GM12878 (cell line): ENCODE data around the gene CHD1L. TPM values are rescaled to one million over a fixed set of nuclear protein-coding genes. Genes with fewer than 3 reads are reported as not detected.

ENCODE experiments used
- ATAC-seq: fragments of 200-7000 bp; cut with Tn5 transposase; 3 replicates; pipeline ENCODE4 v1.9.1; 2020; ENCODE audit warnings: mild to moderate bottlenecking, moderate library complexity
- BruUV-seq: library from RNA; stranded (reverse); fragments of 400-500 nt; replicated peaks from 2 replicates; lab custom pipeline; 2021; lab: Mats Ljungman, UMichigan
- CTCF ChIA-PET: fragments of 300-600 bp; sonication (Branson Sonifier 250); formaldehyde crosslinking; extraction: SDS; loops from one replicate; lab custom pipeline; 2021; ENCODE audit warnings: inconsistent platforms; lab: Yijun Ruan, JAX
- POLR2A ChIA-PET: fragments of 350-600 bp; formaldehyde crosslinking; extraction: SDS; loops from one replicate; lab custom pipeline; 2021; ENCODE audit warnings: inconsistent platforms; lab: Charles Lee
- RAD21 ChIA-PET: fragments of 300-600 bp; sonication (Branson Sonifier 250); formaldehyde crosslinking; loops from one replicate; lab custom pipeline; 2023; ENCODE audit warnings: antibody characterized with exemption; ENCODE audit not compliant: unreplicated experiment; lab: Charles Lee
- SMC1A ChIA-PET: fragments of 300-600 bp; sonication (Branson Sonifier 250); formaldehyde crosslinking; loops from one replicate; lab custom pipeline; 2023; ENCODE audit not compliant: unreplicated experiment, uncharacterized antibody; lab: Charles Lee
- DNase-seq: peaks from one replicate; pipeline ENCODE4 v3.0.0-alpha.2; 2011; ENCODE audit warnings: low read depth, low spot score
- FAIRE-seq: peaks from 3 replicates; lab custom pipeline; 2011; peaks lifted over from hg19 to GRCh38; lab: Jason Lieb, UNC
- H2AFZ ChIP-seq: 2 replicates; pipeline ENCODE4 v1.6.0; 2011; ENCODE audit warnings: low read depth, low read length, control low read depth; ENCODE audit not compliant: control insufficient read depth
- H3K27ac ChIP-seq: 2 replicates; pipeline ENCODE4 v1.5.1; 2011; ENCODE audit warnings: control low read depth; ENCODE audit not compliant: control insufficient read depth, insufficient read depth
- H3K27me3 ChIP-seq, 2 experiments: replicated peaks in 1 of 2; 2 replicates each; pipeline versions ENCODE4 v1.6.0 to v1.6.1; 2011; ENCODE audit warnings: low read length in 1 of 2; ENCODE audit not compliant: control insufficient read depth in 2 of 2, insufficient read depth in 2 of 2
- H3K36me3 ChIP-seq, 2 experiments: 2 replicates each; pipeline ENCODE4 v1.5.1; 2011; ENCODE audit warnings: low read length in 1 of 2; ENCODE audit not compliant: control insufficient read depth in 2 of 2, insufficient read depth in 2 of 2
- H3K4me1 ChIP-seq: 2 replicates; pipeline ENCODE4 v1.6.1; 2011; ENCODE audit warnings: mild to moderate bottlenecking, low read length, moderate library complexity, mixed read lengths; ENCODE audit not compliant: control insufficient read depth, insufficient read depth
- H3K4me2 ChIP-seq: 2 replicates; pipeline ENCODE4 v1.6.0; 2011; ENCODE audit warnings: control low read depth; ENCODE audit not compliant: control insufficient read depth, insufficient read depth
- H3K4me3 ChIP-seq: fragments of 200-600 bp; sonication (generic); 2 replicates; pipeline ENCODE4 v1.5.1; 2016
- H3K79me2 ChIP-seq: 2 replicates; pipeline ENCODE4 v1.6.0; 2011; ENCODE audit warnings: low read length; ENCODE audit not compliant: control insufficient read depth, insufficient read depth
- H3K9ac ChIP-seq: 2 replicates; pipeline ENCODE4 v1.8.0; 2011; ENCODE audit warnings: low read length, control low read depth, mixed read lengths; ENCODE audit not compliant: control insufficient read depth, insufficient read depth
- H3K9me3 ChIP-seq: replicated peaks from 3 replicates; pipeline ENCODE4 v1.5.1; 2011; ENCODE audit warnings: mild to moderate bottlenecking, low read length; ENCODE audit not compliant: control insufficient read depth, insufficient read depth
- H4K20me1 ChIP-seq: 2 replicates; pipeline ENCODE4 v1.6.0; 2011; ENCODE audit not compliant: control insufficient read depth, insufficient read depth
- LARP7 ChIP-seq: fragments of 450-650 bp; IDR thresholded peaks from 2 replicates; pipeline ENCODE4 v1.6.1; 2017; ENCODE audit warnings: mild to moderate bottlenecking
- SREBF1 ChIP-seq: IDR thresholded peaks from 2 replicates; pipeline ENCODE4 v1.6.1; 2012; ENCODE audit warnings: mild to moderate bottlenecking, low read length
- SRF ChIP-seq, 2 experiments: IDR thresholded peaks; 2 replicates each; pipeline ENCODE4 v1.6.1; 2011; ENCODE audit warnings: low read depth in 2 of 2, low read length in 2 of 2, mild to moderate bottlenecking in 1 of 2, moderate library complexity in 1 of 2
- SUPT20H ChIP-seq: IDR thresholded peaks from 2 replicates; pipeline ENCODE4 v1.6.1; 2011; ENCODE audit warnings: low read depth, mild to moderate bottlenecking, low read length, moderate library complexity, borderline replicate concordance; ENCODE audit not compliant: control insufficient read depth
- TCF3 ChIP-seq: IDR thresholded peaks from 2 replicates; pipeline ENCODE4 v1.6.1; 2012; ENCODE audit warnings: low read depth, mild to moderate bottlenecking, low read length, borderline replicate concordance; ENCODE audit not compliant: insufficient read depth
- ZNF24 ChIP-seq: fragments of 450-650 bp; IDR thresholded peaks from 2 replicates; pipeline ENCODE4 v1.6.1; 2017; ENCODE audit warnings: antibody characterized with exemption, mild to moderate bottlenecking
- WGBS: methylation state at CpG from one replicate; pipeline ENCODE4 v1.1.6; 2016; ENCODE audit warnings: low lambda C conversion rate; ENCODE audit not compliant: insufficient replicate concordance, insufficient coverage; ENCODE audit errors: missing lambda C conversion rate; 5-methylcytosine and 5-hydroxymethylcytosine counted together
- in situ Hi-C: fragments of 300-500 bp; cut with MboI; formaldehyde crosslinking; loops from 9 replicates; pipeline ENCODE4 v1.14.3; 2018; ENCODE audit warnings: mixed read lengths
- intact Hi-C: fragments of 100-400 bp; cut with micrococcal nuclease; formaldehyde crosslinking; loops from one replicate; pipeline ENCODE4 v1.14.2; 2022; ENCODE audit not compliant: unreplicated experiment
- polyA plus RNA-seq, 11 experiments: library from polyadenylated mRNA; depleted of rRNA in 4 of 11; unstranded in 6 of 11; stranded (reverse) in 5 of 11; fragments of >200 nt; fragmentation: Nextera tagmentation in 4 of 11; fragmentation: Illumina TruSeq in 1 of 11; extraction: Ambion mirVana in 4 of 11; extraction: Trizol in 1 of 11; gene quantifications; 1 replicate in 1 of 11; 2 replicates in 10 of 11; pipeline versions ENCODE4 v1.2.1 to v1.2.3, GENCODE V29; 2011 to 2016; ENCODE audit warnings: inconsistent platforms in 2 of 11, missing spikeins in 2 of 11, low read depth in 1 of 11
- total RNA-seq, 4 experiments: library from RNA; depleted of rRNA in 3 of 4; stranded (reverse); fragments of >200 nt in 3 of 4; fragmentation: Illumina TruSeq in 1 of 4; extraction: Trizol in 1 of 4; gene quantifications; 2 replicates each; pipeline versions ENCODE4 v1.2.1 to v1.2.3, GENCODE V29; 2013 to 2021
- TF ChIP-seq, protein P1 (sequence below): fragments of 450-650 bp; IDR thresholded peaks from 2 replicates; pipeline ENCODE4 v1.6.1; 2017; ENCODE audit warnings: antibody characterized with exemption, mild to moderate bottlenecking, moderate library complexity
- TF ChIP-seq, protein P2 (sequence below): IDR thresholded peaks from 2 replicates; pipeline ENCODE4 v1.6.1; 2012; ENCODE audit warnings: mild to moderate bottlenecking, low read depth, low read length
- TF ChIP-seq, protein P3 (sequence below): fragments of 450-650 bp; IDR thresholded peaks from 2 replicates; pipeline ENCODE4 v1.6.1; 2016; ENCODE audit warnings: mild to moderate bottlenecking
- TF ChIP-seq, protein P4 (sequence below): IDR thresholded peaks from 2 replicates; pipeline ENCODE4 v1.6.1; 2012; ENCODE audit warnings: low read length, inconsistent platforms

Gene CHD1L
- total and polyA plus RNA-seq, 10 of the 15 experiments (the other 5 are each of a cell fraction or from before 2014, with no cell fraction given): 21.2 to 54.2 (median 44.5) TPM

DNA sequence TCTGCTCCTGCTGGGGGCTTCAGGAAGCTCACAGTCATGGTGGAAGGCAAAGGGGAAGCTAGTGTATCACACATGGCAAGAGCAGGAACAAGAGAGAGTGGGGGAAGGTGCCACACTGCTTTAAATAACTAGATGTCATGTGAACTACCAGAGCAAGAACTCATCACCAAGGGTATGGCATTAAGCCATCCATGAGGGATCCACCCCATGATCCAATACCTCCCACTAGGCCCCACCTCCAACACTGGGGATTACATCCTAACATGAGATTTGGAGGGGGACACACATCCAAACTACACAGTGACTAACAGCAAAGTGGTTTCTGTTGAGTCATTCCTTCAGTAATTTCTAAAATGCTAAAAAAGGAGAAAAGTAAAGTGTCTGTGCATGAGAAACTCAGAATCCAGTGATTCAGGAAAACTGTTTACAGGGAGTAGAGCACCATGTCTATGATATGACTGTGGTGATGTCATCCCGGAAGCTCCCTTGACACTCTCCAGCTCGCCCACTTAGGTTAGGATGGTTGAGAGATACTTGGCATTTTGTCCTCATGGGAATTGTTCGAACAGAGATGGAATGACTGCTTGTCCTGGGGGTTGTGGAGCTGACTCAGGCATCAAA is 50.3 kb downstream of the CHD1L start:
- ChIA-PET RAD21 (no interaction called here), POLR2A (no interaction called here), CTCF (no interaction called here), SMC1A (no interaction called here)
- 100% methylated on average over 3 of the region's 3 CpGs for WGBS
- intact Hi-C loops: no loop called here
- H3K4me2 ChIP-seq: no peak overlapping the region
- no peaks in the 10 kb centered on the region for H4K20me1 ChIP-seq
- peaks cover 0 to 50% of the 10 kb centered on the region in 2 experiments for H3K36me3 ChIP-seq
- H3K4me1 ChIP-seq: no peaks in the 10 kb centered on the region
- no peaks in the 10 kb centered on the region for H3K27me3 ChIP-seq
- no peak overlapping the region for H3K9ac ChIP-seq
- FAIRE-seq (no peak), DNase-seq (no peak), ATAC-seq (no peak)
- no peaks in the 10 kb centered on the region; the same call in 2 of the 3 replicates for H3K9me3 ChIP-seq
- H2AFZ ChIP-seq: no peak overlapping the region
- in situ Hi-C loops: no loop called here
- H3K4me3 ChIP-seq: no peak overlapping the region
- H3K27ac ChIP-seq: no peak overlapping the region
- no peaks in the 10 kb centered on the region for H3K79me2 ChIP-seq
- no TSS peak for BruUV-seq
- TF ChIP-seq, protein P1, sequence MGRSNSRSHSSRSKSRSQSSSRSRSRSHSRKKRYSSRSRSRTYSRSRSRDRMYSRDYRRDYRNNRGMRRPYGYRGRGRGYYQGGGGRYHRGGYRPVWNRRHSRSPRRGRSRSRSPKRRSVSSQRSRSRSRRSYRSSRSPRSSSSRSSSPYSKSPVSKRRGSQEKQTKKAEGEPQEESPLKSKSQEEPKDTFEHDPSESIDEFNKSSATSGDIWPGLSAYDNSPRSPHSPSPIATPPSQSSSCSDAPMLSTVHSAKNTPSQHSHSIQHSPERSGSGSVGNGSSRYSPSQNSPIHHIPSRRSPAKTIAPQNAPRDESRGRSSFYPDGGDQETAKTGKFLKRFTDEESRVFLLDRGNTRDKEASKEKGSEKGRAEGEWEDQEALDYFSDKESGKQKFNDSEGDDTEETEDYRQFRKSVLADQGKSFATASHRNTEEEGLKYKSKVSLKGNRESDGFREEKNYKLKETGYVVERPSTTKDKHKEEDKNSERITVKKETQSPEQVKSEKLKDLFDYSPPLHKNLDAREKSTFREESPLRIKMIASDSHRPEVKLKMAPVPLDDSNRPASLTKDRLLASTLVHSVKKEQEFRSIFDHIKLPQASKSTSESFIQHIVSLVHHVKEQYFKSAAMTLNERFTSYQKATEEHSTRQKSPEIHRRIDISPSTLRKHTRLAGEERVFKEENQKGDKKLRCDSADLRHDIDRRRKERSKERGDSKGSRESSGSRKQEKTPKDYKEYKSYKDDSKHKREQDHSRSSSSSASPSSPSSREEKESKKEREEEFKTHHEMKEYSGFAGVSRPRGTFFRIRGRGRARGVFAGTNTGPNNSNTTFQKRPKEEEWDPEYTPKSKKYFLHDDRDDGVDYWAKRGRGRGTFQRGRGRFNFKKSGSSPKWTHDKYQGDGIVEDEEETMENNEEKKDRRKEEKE: no peak
- TF ChIP-seq ZNF24 (no peak), SUPT20H (no peak), LARP7 (no peak), SRF (IDR thresholded peaks at IDR 0.05; ENCODE audit: low read depth in 2 of 2, low read length in 2 of 2) (no peak), TCF3 (no peak), SREBF1 (no peak)
- TF ChIP-seq, protein P2, sequence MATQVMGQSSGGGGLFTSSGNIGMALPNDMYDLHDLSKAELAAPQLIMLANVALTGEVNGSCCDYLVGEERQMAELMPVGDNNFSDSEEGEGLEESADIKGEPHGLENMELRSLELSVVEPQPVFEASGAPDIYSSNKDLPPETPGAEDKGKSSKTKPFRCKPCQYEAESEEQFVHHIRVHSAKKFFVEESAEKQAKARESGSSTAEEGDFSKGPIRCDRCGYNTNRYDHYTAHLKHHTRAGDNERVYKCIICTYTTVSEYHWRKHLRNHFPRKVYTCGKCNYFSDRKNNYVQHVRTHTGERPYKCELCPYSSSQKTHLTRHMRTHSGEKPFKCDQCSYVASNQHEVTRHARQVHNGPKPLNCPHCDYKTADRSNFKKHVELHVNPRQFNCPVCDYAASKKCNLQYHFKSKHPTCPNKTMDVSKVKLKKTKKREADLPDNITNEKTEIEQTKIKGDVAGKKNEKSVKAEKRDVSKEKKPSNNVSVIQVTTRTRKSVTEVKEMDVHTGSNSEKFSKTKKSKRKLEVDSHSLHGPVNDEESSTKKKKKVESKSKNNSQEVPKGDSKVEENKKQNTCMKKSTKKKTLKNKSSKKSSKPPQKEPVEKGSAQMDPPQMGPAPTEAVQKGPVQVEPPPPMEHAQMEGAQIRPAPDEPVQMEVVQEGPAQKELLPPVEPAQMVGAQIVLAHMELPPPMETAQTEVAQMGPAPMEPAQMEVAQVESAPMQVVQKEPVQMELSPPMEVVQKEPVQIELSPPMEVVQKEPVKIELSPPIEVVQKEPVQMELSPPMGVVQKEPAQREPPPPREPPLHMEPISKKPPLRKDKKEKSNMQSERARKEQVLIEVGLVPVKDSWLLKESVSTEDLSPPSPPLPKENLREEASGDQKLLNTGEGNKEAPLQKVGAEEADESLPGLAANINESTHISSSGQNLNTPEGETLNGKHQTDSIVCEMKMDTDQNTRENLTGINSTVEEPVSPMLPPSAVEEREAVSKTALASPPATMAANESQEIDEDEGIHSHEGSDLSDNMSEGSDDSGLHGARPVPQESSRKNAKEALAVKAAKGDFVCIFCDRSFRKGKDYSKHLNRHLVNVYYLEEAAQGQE: no peak
- TF ChIP-seq, protein P3, sequence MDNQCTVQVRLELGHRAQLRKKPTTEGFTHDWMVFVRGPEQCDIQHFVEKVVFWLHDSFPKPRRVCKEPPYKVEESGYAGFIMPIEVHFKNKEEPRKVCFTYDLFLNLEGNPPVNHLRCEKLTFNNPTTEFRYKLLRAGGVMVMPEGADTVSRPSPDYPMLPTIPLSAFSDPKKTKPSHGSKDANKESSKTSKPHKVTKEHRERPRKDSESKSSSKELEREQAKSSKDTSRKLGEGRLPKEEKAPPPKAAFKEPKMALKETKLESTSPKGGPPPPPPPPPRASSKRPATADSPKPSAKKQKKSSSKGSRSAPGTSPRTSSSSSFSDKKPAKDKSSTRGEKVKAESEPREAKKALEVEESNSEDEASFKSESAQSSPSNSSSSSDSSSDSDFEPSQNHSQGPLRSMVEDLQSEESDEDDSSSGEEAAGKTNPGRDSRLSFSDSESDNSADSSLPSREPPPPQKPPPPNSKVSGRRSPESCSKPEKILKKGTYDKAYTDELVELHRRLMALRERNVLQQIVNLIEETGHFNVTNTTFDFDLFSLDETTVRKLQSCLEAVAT: no peak
- TF ChIP-seq, protein P4, sequence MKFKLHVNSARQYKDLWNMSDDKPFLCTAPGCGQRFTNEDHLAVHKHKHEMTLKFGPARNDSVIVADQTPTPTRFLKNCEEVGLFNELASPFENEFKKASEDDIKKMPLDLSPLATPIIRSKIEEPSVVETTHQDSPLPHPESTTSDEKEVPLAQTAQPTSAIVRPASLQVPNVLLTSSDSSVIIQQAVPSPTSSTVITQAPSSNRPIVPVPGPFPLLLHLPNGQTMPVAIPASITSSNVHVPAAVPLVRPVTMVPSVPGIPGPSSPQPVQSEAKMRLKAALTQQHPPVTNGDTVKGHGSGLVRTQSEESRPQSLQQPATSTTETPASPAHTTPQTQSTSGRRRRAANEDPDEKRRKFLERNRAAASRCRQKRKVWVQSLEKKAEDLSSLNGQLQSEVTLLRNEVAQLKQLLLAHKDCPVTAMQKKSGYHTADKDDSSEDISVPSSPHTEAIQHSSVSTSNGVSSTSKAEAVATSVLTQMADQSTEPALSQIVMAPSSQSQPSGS: no peak
